Type B pancreatic cell (in vitro differentiated cells): ENCODE measurements around the gene WDR70. TPM values are rescaled to one million over a fixed set of nuclear protein-coding genes. Genes with fewer than 3 reads are reported as not detected.
"Not testable (repeated sequence)": the region's sequence is repeated elsewhere in the genome, so short reads cannot be mapped to it uniquely, and the experiment has no call there.

Source experiments
- DNase-seq: peaks from one replicate; pipeline ENCODE4 v3.0.0; 2021; ENCODE audit warnings: mixed read lengths; ENCODE audit not compliant: unreplicated experiment; ENCODE audit errors: extremely low spot score
- H3K27ac Mint-ChIP-seq: 2 replicates; pipeline ENCODE4 v1.8.0; 2021; ENCODE audit warnings: mild to moderate bottlenecking, mixed read lengths
- H3K27me3 Mint-ChIP-seq: 2 replicates; pipeline ENCODE4 v1.8.0; 2021; ENCODE audit warnings: mixed read lengths
- H3K36me3 Mint-ChIP-seq: 2 replicates; pipeline ENCODE4 v1.8.0; 2021; ENCODE audit warnings: mixed read lengths
- H3K4me1 Mint-ChIP-seq: one replicate; pipeline ENCODE4 v1.8.0; 2021; ENCODE audit warnings: mixed read lengths; ENCODE audit not compliant: unreplicated experiment
- H3K4me3 Mint-ChIP-seq: 2 replicates; pipeline ENCODE4 v1.8.0; 2021; ENCODE audit warnings: mild to moderate bottlenecking, mixed read lengths
- H3K9me3 Mint-ChIP-seq: 2 replicates; pipeline ENCODE4 v1.8.0; 2021; ENCODE audit warnings: mixed read lengths
- total RNA-seq: library from RNA; stranded (reverse); gene quantifications from 2 replicates; pipeline ENCODE4 v1.2.1, GENCODE V29; 2021; ENCODE audit warnings: low replicate concordance
- TF ChIP-seq, protein P1 (sequence below): fragments of 200-600 bp; sonication (generic); conservative IDR thresholded peaks from 2 replicates; pipeline ENCODE4 v1.5.0; 2021; ENCODE audit warnings: antibody characterized with exemption, mild to moderate bottlenecking

WDR70 gene
- total RNA-seq, 1 donor from 2014 or later = 50.2 TPM

DNA sequence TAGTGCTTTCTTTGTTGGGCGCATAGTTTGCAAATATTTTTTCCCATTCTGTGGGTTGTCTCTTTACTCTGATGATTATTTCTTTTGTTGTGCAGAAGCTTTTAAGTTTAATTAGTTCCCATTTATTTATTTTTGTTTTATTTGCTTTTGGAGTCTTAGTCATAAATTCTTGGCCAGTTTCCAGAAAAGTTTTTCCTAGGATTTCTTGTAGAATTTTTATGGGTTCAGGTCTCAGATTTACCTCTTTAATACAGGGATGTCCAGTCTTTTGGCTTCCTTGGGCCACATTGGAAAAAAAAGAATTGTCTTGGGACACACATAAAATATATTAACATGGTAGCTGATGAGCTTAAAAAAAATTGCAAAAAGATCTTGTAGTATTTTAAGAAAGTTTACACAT is 122.0 kb downstream of the WDR70 start:
- Mint-ChIP-seq H3K36me3 (peaks cover 31% of the 10 kb centered on the region), H3K9me3 (no peaks in the 10 kb centered on the region), H3K27me3 (no peaks in the 10 kb centered on the region), H3K4me1 (no peaks in the 10 kb centered on the region), H3K4me3 (no peak overlapping the region), H3K27ac (no peak overlapping the region)
- DNase-seq = no peak
- TF ChIP-seq, protein P1, sequence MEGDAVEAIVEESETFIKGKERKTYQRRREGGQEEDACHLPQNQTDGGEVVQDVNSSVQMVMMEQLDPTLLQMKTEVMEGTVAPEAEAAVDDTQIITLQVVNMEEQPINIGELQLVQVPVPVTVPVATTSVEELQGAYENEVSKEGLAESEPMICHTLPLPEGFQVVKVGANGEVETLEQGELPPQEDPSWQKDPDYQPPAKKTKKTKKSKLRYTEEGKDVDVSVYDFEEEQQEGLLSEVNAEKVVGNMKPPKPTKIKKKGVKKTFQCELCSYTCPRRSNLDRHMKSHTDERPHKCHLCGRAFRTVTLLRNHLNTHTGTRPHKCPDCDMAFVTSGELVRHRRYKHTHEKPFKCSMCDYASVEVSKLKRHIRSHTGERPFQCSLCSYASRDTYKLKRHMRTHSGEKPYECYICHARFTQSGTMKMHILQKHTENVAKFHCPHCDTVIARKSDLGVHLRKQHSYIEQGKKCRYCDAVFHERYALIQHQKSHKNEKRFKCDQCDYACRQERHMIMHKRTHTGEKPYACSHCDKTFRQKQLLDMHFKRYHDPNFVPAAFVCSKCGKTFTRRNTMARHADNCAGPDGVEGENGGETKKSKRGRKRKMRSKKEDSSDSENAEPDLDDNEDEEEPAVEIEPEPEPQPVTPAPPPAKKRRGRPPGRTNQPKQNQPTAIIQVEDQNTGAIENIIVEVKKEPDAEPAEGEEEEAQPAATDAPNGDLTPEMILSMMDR = no peak

DNA sequence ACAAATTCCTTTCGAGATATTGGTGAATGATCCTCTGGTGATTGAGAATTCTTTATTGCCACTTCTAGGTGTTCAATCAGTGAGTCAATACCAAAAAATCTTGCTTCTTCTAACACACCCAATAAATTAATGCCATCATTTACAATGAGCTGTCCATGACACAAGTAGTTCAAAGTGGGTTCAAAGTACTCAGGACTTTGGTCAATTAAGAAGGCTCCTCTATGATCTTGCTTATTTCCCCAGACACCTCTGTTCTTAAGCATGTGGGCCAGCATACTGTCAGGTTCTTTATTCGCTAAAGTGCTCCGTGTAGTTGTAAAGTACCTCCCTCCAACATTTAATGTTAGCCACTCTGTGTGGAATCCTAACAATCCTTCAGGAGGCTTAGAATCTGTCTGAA is 127.1 kb downstream of the WDR70 start:
- no peak overlapping the region for H3K27ac Mint-ChIP-seq

DNA sequence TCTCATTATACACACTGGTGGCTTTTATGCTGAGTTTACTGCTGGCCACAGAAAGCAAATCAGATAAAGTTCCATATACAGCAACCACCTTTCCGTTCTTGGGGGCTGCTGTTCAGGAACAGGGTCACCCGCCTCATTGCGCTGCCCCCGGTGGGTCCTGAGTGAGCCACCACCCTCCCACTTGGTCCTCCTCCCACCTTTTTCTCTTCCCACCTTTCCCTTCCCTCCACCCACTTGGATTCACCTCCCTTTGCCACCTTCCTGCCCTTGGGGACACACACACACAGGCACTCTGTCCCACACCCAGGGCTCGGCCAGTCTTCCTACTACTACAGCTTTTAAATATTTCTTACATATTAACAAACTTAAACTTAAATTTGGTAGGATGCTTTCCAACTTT is 127.6 kb downstream of the WDR70 start:
- TF ChIP-seq, protein P1 = no peak
- Mint-ChIP-seq H3K4me1 (no peaks in the 10 kb centered on the region), H3K9me3 (no peaks in the 10 kb centered on the region), H3K36me3 (peaks cover 10% of the 10 kb centered on the region), H3K27ac (no peak overlapping the region), H3K4me3 (no peak overlapping the region), H3K27me3 (no peaks in the 10 kb centered on the region)
- no peak for DNase-seq

More for the DNA sequence above, 127.1 kb downstream of the WDR70 start:
- TF ChIP-seq, protein P1 = no peak
- H3K27me3 Mint-ChIP-seq = no peaks in the 10 kb centered on the region
- H3K36me3 Mint-ChIP-seq = peaks cover 10% of the 10 kb centered on the region
- no peak for DNase-seq
- no peaks in the 10 kb centered on the region for H3K4me1 Mint-ChIP-seq
- H3K9me3 Mint-ChIP-seq = no peaks in the 10 kb centered on the region
- H3K4me3 Mint-ChIP-seq = no peak overlapping the region

DNA sequence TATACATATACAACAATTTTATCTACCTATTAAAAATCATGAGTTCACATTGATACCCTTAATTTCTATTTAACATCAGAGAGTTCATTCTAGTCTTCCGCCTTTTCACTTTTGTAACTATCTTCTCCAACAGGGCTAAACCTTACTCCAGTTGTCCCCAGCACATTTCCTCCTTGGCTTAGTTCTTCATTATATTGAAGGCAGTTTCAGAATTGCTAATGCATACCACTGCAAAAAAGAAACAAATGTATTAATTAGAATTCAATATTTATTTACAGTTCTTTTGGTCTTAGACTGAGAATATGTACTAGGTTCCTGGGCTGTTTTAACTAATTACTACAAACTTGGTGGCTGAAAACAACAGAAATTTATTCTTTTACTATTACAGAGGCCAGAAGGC is 132.5 kb downstream of the WDR70 start:
- no peak for DNase-seq
- Mint-ChIP-seq H3K9me3 (no peaks in the 10 kb centered on the region), H3K4me3 (no peak overlapping the region), H3K27ac (no peak overlapping the region), H3K4me1 (no peaks in the 10 kb centered on the region), H3K36me3 (no peaks in the 10 kb centered on the region), H3K27me3 (no peaks in the 10 kb centered on the region)
- TF ChIP-seq, protein P1 = no peak

DNA sequence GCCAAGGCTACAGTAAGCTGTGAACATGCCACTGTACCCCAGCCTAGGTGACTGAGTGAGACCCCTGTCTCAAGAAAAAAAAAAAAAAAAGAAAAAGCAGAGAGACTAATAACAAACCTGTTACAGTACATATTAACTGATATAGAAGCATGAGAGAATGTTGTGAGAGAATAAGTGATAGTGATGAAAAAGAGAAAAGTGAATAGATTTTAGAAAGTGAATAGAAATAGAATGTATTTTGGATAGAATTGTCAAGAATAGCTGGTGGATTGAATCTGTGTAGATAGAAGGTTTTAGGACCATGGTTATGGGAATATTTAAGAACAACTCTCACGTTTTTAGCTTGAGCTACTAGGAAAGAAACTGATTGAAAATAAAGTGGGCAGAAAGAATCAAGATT is 135.8 kb downstream of the WDR70 start:
- Mint-ChIP-seq H3K9me3 (no peaks in the 10 kb centered on the region), H3K4me3 (no peak overlapping the region), H3K27ac (no peak overlapping the region), H3K36me3 (peaks cover 9% of the 10 kb centered on the region), H3K27me3 (no peaks in the 10 kb centered on the region), H3K4me1 (no peaks in the 10 kb centered on the region)
- TF ChIP-seq, protein P1 = no peak
- DNase-seq = no peak

DNA sequence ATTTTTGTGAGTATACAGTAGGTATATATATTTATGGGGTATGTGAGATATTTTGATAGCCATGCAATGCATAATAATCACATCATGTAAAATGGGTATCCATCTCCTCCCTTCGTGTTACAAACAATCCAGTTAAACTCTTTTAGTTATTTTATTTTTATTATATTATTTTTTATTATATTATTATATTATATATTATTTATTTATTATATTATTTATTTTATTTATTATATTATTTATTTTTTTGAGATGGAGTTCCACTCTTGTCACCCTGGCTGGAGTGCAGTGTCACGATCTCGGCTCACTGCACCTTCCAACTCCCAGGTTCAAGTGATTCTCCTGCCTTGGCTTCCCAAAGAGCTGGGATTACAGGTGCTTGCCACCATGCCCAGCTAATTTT is 138.6 kb downstream of the WDR70 start:
- TF ChIP-seq, protein P1 = no peak
- no peaks in the 10 kb centered on the region for H3K9me3 Mint-ChIP-seq
- no peaks in the 10 kb centered on the region for H3K4me1 Mint-ChIP-seq
- H3K27me3 Mint-ChIP-seq = no peaks in the 10 kb centered on the region
- peaks cover 16% of the 10 kb centered on the region for H3K36me3 Mint-ChIP-seq
- H3K27ac Mint-ChIP-seq = no peak overlapping the region
- no peak for DNase-seq
- no peak overlapping the region for H3K4me3 Mint-ChIP-seq

DNA sequence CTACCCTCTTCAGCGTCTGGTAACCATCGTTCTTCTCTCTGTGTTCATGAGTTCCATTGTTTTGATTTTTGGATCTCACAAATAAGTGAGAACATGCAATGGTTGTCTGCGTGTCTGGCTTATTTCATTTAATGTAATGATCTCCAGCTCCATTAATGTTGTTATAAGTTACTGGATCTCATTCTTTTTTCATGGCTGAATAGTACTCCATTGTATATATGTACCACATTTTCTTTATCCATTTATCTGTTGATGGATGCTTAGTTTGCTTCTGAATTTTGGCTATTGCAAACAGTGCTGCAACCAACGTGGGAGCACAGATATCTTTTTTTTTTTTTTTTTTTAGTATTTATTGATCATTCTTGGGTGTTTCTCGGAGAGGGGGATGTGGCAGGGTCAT is 139.2 kb downstream of the WDR70 start:
- not testable (repeated sequence) for DNase-seq, H3K4me1 Mint-ChIP-seq, H3K27me3 Mint-ChIP-seq, H3K9me3 Mint-ChIP-seq, H3K4me3 Mint-ChIP-seq, H3K27ac Mint-ChIP-seq
- peaks cover 16% of the 10 kb centered on the region for H3K36me3 Mint-ChIP-seq
